Mesothelial cell of epicardium (in vitro differentiated cells): ENCODE results near the gene OGA. TPM values are rescaled to one million over a fixed set of nuclear protein-coding genes. Genes with fewer than 3 reads are reported as not detected.

ENCODE experiments used
- DNase-seq, 2 experiments: peaks; one replicate each; pipeline ENCODE4 v3.0.0; 2021; ENCODE audit warnings: low spot score in 2 of 2; ENCODE audit not compliant: unreplicated experiment in 2 of 2
- H3K27ac Mint-ChIP-seq: 2 replicates; pipeline ENCODE4 v1.8.0; 2021; ENCODE audit warnings: mixed read lengths
- H3K27me3 Mint-ChIP-seq: 2 replicates; pipeline ENCODE4 v1.8.0; 2021; ENCODE audit warnings: low read depth, mixed read lengths
- H3K36me3 Mint-ChIP-seq: 2 replicates; pipeline ENCODE4 v1.8.0; 2021; ENCODE audit warnings: mixed read lengths
- H3K4me1 Mint-ChIP-seq: 2 replicates; pipeline ENCODE4 v1.8.0; 2021; ENCODE audit warnings: mixed read lengths
- H3K4me3 Mint-ChIP-seq: 2 replicates; pipeline ENCODE4 v1.8.0; 2021; ENCODE audit warnings: mild to moderate bottlenecking, moderate library complexity, mixed read lengths
- H3K9me3 Mint-ChIP-seq: 2 replicates; pipeline ENCODE4 v1.8.0; 2021; ENCODE audit warnings: mixed read lengths
- CTCF ChIP-seq: fragments of 200-600 bp; sonication (generic); IDR thresholded peaks from one replicate; pipeline ENCODE4 v1.5.0; 2021; ENCODE audit warnings: antibody characterized with exemption; ENCODE audit not compliant: unreplicated experiment
- total RNA-seq: library from RNA; stranded (reverse); gene quantifications from 3 replicates; pipeline ENCODE4 v1.2.1, GENCODE V29; 2021

OGA gene
- 162 to 168 TPM (median 165 TPM) in 3 replicates for total RNA-seq

- H3K4me3 Mint-ChIP-seq = peak within 1 kb of the TSS; percentile 98
- peak within 1 kb of the TSS; percentile 99 for H3K27ac Mint-ChIP-seq
- no peaks in the 10 kb centered on the region for H3K9me3 Mint-ChIP-seq
- no peak for TF ChIP-seq CTCF
- peak; percentile 97 for DNase-seq
- no peaks in the 10 kb centered on the region for H3K36me3 Mint-ChIP-seq
- H3K4me1 Mint-ChIP-seq = peaks cover 40% of the 10 kb centered on the region
- H3K27me3 Mint-ChIP-seq = no peaks in the 10 kb centered on the region
These were observed at the start of gene OGA for GRCh38 chr10:101818119-101818871. Gene OGA (minus strand): TSS chr10:101818444. CDS start chr10:101818022, 422 bp downstream.

GRCh38 chr10:101867931-101868330 lies 49.7 kb upstream of the OGA start:
- DNase-seq = no peak
- no peaks in the 10 kb centered on the region for H3K27me3 Mint-ChIP-seq

DNA sequence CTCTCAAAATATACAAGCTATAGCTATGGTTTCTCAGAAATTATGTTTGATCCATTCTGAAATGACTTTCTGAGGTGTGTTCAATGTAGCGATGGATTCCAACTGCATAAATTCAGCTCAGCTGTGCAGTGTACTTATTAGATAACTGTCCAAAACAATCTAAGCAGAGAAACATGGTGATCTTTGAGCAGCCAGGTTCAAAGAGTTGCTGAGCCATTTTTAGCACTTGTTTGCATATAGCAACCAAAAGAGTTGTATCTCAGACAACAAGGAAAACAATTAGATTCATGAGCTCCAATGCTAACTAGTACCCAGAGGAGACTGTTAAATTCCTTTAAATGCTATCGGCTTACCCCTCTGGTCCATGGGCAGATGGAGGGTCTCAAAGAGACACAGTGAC lies 41.3 kb upstream of the OGA start:
- Mint-ChIP-seq H3K9me3 (peaks cover 23% of the 10 kb centered on the region), H3K27me3 (no peaks in the 10 kb centered on the region), H3K4me1 (no peaks in the 10 kb centered on the region)

More at GRCh38 chr10:101867931-101868330, 49.7 kb upstream of the OGA start:
- Mint-ChIP-seq H3K9me3 (peaks cover 20% of the 10 kb centered on the region), H3K4me1 (no peaks in the 10 kb centered on the region), H3K27ac (no peak overlapping the region), H3K36me3 (peaks cover 22% of the 10 kb centered on the region), H3K4me3 (no peak overlapping the region)
- TF ChIP-seq CTCF = no peak

GRCh38 chr10:101858723-101859500 lies 40.7 kb upstream of the OGA start:
- TF ChIP-seq CTCF = no peak
- no peaks in the 10 kb centered on the region for H3K27me3 Mint-ChIP-seq
- no peak overlapping the region for H3K4me3 Mint-ChIP-seq
- no peak for DNase-seq
- no peak overlapping the region for H3K27ac Mint-ChIP-seq
- peaks cover 24% of the 10 kb centered on the region for H3K36me3 Mint-ChIP-seq
- H3K9me3 Mint-ChIP-seq = peaks cover 21% of the 10 kb centered on the region
- no peaks in the 10 kb centered on the region for H3K4me1 Mint-ChIP-seq

More for the DNA sequence above, 41.3 kb upstream of the OGA start:
- H3K27ac Mint-ChIP-seq = no peak overlapping the region
- peaks cover 28% of the 10 kb centered on the region for H3K36me3 Mint-ChIP-seq
- DNase-seq = no peak
- H3K4me3 Mint-ChIP-seq = no peak overlapping the region
- no peak for TF ChIP-seq CTCF

DNA sequence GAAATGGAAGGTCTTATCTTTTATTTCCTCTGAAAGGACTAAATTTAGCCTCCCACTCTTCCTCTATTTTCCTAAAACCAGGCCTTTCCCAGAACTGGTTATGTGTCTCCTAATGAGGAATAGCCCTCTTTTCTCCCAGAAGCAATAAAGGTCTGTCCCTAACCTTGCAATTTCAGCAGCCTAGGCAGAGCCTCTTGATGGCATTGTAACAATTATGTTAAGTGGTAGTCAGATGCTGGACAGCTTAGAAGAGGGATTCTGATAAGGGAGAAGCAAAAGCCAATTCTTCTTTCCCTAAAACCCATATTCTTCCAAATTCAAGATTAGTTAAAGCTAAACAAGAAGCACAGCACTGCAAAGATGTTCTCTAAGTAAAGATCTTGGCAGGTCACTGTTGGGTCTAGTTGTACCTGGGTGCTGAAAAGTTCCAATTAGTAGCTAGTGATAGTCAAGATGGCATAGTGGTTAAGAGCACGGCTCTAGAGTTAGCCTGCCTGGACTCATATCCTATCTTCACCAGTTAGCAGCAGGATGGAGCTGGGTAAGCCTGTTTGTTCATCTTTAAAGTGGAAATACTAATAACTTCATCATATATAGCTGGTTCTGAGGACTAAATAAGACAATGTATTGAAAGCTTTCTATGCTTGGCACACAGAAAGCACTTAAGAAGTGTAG lies 39.7 kb upstream of the OGA start:
- Mint-ChIP-seq H3K9me3 (peaks cover 18% of the 10 kb centered on the region), H3K27me3 (no peaks in the 10 kb centered on the region), H3K4me3 (no peak overlapping the region), H3K36me3 (peaks cover 21% of the 10 kb centered on the region), H3K27ac (no peak overlapping the region), H3K4me1 (no peaks in the 10 kb centered on the region)
- TF ChIP-seq CTCF = no peak
- DNase-seq = no peak
